IPS DF 4.7 (cell line): ENCODE measurements around the gene FERD3L.

Experiments
- DNase-seq: peaks from one replicate; pipeline ENCODE4 v3.0.0-alpha.2; 2013; ENCODE audit warnings: low spot score; ENCODE audit errors: extremely low read depth

Gene FERD3L

DNA sequence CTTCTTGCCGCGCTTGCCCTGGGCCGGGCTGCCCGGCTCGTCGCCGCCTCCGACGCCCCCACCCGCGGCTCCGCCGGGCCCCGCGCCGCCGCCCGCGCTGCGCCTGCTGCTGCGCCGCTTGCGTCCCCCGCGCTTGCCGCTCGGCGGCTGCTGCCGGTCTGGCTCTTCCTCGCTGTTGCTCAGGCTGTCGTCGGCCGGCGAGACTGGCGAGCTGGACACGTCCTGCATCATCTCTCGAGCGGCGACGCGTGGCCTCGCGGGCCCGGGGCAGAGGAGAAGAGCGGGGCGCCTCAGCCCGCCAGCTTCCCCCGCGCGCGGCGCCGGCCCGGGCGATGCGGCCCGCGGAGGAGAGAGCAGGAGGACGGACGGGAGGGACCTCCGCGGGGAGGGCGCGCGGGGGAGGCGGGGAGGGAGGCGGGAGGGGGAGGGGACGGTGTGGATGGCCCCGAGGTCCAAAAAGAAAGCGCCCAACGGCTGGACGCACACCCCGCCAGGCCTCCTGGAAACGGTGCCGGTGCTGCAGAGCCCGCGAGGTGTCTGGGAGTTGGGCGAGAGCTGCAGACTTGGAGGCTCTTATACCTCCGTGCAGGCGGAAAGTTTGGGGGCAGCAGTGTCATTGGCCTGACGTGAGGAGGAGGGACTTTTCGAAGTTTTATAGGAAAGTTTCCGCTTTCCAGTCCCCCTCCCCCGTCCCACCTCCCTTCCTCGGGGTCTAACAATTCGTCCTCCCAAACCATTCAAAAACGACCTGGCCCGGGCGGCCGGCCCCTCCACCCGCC, 27.9 kb downstream of the FERD3L start, which contains the start of gene TWIST1:
Gene TWIST1, minus strand, starts transcription at position 546 of the 779 bp plus-strand sequence. Its CDS starts 315 bp downstream, at position 231.
- DNase-seq = no peak

DNA sequence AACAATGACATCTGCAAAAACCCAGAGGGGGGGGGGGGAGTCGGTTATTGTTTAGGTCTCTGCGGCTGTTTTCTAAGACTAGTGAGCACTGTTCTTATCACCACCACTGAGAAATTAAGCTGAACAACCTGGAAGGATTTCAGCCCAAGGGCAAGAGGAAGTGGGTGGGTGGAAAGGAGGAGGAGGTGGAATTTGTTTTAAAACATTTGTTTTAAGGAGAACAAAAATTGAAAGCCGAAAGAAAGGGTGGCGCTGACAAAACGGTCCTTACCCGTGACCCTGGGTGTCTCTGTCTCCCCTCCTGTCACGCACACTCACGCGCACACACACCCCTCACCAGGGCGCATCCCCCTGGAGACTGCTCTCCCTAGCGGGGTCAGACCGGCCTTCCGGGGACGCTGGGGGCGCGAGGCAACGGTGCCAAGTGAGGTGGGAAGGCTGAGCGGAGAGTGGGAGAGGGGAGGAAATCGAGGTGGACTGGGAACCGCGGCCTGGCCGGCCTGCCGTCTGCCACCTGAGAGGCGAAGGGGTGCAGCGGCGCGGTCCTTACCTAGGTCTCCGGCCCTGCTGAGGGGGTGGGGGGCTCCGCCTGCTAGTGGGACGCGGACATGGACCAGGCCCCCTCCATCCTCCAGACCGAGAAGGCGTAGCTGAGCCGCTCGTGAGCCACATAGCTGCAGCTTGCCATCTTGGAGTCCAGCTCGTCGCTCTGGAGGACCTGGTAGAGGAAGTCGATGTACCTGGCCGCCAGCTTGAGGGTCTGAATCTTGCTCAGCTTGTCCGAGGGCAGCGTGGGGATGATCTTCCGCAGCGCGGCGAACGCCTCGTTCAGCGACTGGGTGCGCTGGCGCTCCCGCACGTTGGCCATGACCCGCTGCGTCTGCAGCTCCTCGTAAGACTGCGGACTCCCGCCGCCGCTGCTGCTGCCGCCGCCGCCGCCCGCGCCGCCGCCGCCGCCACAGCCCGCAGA, 28.8 kb downstream of the FERD3L start:
- no peak for DNase-seq

- DNase-seq = no peak
These were observed 30.7 kb downstream of the FERD3L start for GRCh38 chr7:19114551-19114855.

DNA sequence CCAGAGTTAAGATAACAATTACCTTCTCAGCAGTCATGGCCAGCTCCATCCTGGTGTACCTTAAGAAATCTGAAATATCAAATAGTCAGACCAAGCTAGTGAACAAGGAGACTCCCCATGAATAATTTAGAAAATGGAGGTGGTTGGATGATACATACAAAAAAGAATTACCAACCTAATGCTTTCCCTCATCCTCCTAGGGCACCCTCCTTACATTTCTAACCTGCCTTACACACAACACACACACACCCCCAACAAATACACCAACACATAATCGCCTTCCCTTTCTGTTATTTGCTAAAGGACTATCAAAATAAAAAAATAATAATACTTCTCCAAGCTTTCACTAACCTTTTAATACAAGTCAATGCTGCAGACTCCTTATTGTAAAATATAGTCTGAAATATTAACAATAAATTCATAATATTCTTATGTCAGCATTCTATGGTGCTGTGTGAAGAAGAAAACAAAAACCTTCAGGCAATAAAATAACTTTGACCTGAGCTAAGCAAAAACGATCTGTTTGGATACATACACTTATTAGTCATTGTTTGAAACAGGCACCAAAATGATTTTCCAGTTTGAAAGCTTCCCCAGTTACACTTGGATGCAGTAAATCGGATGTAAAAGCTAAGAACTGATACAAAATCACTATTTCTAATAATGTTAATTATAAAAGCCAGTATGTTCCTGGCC, 31.2 kb downstream of the FERD3L start:
- no peak for DNase-seq

DNA sequence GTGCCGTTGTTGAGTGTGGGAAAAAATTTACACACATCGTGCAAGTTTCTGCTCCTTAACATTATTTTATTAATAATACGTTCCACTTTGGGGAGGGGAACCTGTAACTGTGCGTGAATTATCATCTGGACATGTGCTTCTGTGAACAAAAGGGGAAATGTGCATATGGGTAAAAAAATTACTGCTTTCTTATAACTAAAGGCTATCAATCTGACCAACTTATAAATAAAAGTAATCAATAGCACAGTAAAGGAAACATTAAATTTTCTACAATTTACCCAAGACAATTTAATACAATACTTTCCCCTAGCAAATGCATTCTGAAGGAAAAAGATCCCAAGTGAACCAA, 32.2 kb downstream of the FERD3L start:
- DNase-seq = no peak

GRCh38 chr7:19112274-19113001, 32.8 kb downstream of the FERD3L start:
- DNase-seq = no peak

- no peak for DNase-seq
These were observed 33.5 kb downstream of the FERD3L start for GRCh38 chr7:19111474-19112273.

DNA sequence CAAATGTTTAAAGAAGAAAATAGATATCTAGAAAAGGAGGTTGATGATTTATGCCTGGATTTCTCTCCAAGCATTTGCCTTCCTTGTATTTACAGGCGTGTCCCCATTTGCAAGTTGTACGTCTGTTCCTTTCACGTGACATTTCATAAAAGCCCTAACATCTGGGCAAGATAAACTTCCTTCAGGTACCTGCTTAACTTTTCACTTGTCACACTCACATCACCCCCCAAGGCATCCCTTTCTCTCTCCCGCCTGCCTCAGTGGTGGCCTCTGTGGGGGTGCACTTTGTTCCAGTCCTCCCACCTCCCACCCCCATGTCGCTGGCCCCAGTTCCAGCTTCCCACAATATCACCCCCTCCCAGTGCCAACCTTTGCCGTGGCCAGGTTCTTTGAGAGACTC, 34.4 kb downstream of the FERD3L start:
- DNase-seq = no peak

- DNase-seq = no peak
These were observed 35.0 kb downstream of the FERD3L start for GRCh38 chr7:19110026-19110730.

- no peak for DNase-seq
These were observed 35.9 kb downstream of the FERD3L start for GRCh38 chr7:19109000-19109946.

DNA sequence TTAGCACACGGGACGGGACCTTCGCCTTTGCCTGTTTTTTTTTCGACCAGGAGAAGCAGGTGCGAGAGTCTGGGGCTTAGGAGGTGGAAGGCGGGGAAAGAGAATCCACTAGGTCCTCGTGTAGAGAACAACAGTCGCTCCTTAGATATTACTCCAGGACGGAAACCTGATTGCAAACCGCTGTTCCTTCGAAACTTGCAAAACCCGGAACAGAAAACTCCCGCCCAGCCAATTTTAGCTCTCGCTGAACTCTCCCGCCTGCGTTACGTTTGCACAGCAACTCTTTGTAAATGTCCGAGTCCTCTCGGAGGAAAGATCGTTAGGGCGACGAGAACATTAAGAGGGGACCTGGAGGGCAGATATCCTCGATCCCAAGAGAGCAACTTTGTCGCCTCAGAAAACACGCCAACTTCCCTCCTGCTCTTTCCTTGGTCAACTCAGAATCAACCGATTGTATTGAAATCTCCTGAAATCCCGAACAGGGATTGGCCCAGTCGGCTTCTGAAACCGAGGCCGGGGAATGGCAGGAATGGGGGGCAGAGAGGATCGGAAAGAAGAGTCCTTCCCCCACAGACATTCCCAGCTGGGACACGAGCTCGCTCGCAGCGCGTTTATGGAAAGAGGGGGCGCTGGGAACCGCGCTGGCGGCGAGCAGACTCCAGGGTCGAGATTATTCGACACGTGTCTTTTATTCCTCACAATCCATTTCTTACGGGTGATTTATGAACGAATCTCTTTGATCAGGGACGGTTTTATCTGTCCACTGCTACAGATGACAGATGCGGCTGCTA, 37.7 kb downstream of the FERD3L start:
- no peak for DNase-seq

GRCh38 chr7:19107081-19107355, 38.2 kb downstream of the FERD3L start:
- DNase-seq = no peak

DNA sequence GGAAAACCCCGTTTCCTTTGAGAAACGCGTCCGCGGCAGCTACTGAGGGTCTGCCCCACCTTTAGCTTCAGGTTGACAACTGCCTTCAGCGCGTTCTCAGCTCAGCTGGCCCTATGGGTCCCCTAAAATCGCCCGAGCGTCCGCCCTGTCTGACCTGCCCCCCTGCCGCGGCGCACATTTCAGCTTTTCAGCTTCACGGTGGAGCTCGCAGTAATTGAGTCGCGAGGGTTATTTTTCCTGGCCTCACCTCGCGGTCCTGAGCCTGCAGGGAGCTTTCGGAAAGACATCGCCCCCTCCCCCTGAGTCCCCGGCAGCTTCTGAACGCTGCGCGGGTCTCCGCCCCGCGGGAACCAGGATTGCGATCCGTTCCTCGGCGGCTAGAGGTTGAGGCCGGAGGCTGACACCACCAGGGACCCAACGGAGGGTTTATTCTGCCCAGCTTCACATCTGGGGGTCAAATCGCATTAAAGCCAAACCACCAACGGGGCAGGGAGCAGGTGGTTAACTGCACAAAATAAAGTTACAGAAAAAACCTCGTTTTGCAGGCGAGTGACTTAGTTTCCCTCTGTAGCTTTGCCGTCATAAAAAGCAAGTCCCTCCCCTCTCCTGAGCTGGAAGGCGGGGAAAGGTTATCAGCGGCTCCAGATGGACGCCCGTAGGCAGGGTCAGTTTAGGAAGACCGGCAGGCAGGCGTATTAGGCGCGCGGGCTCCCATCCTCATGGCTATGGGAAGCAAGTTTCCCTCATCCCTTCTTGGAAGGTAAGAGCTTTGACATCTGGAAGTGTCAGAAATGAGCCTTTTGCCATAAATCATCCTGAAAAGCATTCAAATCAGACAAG, 38.8 kb downstream of the FERD3L start:
- DNase-seq = no peak

- no peak for DNase-seq
These were observed 39.7 kb downstream of the FERD3L start for GRCh38 chr7:19105546-19105945.

DNA sequence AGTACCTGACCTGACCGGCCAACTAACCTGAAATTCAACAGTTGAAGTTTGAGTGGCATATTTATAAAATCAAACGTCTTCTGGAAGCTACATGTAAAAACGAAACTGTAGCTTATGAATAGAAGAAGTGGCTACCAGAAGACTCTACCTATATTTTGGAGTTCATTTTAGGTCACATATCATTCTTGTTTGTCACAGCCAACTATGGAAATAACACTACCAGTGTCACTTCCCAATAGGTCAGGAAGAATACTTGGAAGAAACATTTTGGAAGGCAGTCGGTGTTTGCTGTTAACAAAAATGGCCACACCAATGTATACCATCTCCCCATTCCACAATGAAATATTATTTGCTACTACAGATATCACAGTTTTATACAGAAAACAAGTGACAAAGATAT, 40.4 kb downstream of the FERD3L start:
- no peak for DNase-seq

- no peak for DNase-seq
These were observed 42.3 kb downstream of the FERD3L start for GRCh38 chr7:19102884-19103283.

- no peak for DNase-seq
These were observed 43.3 kb downstream of the FERD3L start for GRCh38 chr7:19101909-19102308.
